Endometrial microvascular endothelial cells (primary cell): Measurements from ENCODE around the gene OSBP2. TPM values are rescaled to one million over a fixed set of nuclear protein-coding genes. Genes with fewer than 3 reads are reported as not detected.

Source experiments
- in situ Hi-C: cut with HindIII; loops from 2 replicates; pipeline ENCODE4 v1.10.0; 2017; ENCODE audit warnings: low sequenced_read_pairs, low pct_unique_long_range_greater_than_20kb; ENCODE audit errors: inconsistent ontology term
- total RNA-seq: library from RNA; depleted of rRNA; stranded (reverse); fragments of >200 nt; gene quantifications from one replicate; pipeline ENCODE4 v1.2.3, GENCODE V29; 2015; ENCODE audit errors: inconsistent ontology term

Gene OSBP2
- total RNA-seq, 1 donor from 2014 or later = 4.9 TPM

GRCh38 chr22:30930228-30930627 lies 235.6 kb downstream of the OSBP2 start:
- in situ Hi-C loops = no loop called here

DNA sequence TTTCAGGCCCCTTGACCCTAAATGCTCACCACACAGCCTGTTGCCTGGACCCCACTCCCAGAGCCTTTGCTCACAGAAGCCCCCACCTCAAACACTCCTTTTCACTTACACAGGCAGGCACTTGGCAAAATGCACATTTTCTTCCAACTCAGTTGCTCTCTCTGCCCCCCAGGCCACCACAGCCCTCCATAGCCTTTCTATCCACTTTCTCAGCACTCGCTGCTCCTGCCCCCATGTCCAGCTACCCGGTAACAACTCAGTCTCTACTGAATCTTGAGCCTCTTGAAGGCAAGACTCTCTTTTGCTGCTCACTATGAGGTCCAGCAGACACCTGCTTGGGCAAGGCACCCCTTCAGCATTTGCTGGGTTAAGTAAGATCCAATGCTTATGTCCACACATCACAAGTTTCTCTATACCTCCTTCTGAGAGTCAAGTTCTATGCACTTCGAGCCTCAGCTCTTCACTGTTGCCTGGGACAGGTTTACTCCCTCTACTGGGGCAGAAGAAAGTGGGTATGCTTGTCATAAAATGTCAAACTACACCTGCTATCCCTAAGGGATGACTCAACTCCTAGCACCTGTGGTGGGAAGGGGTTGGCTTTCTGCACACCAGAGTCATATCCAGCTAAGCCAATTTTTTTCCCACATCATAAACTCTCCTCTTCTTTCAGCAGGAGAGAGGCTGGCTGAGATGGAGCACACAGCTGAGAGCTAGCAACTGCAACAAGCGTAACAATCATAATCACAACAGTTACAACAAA lies 237.0 kb downstream of the OSBP2 start:
- in situ Hi-C loops = no loop called here

GRCh38 chr22:30932661-30933060 lies 238.0 kb downstream of the OSBP2 start:
- in situ Hi-C loops = no loop called here

DNA sequence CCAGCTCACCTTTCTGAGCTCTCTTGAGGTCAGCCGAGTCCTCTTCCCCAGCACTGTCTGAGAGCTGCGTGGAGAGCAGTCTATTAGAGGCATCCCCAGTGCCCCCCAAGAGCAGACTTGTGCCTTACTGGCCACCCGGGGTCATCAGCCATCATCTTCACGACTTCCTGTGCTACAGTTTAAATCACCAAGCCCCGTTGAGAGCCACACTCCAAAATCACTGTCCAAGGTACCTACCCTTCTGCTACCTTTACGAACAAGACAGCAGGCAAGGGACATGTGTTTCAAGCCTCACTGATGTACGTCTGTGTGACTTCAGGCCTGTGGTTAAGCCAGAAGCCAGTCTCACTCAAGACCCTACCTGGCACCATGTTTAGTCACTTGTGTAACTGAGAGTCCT lies 238.8 kb downstream of the OSBP2 start:
- in situ Hi-C loops = no loop called here

DNA sequence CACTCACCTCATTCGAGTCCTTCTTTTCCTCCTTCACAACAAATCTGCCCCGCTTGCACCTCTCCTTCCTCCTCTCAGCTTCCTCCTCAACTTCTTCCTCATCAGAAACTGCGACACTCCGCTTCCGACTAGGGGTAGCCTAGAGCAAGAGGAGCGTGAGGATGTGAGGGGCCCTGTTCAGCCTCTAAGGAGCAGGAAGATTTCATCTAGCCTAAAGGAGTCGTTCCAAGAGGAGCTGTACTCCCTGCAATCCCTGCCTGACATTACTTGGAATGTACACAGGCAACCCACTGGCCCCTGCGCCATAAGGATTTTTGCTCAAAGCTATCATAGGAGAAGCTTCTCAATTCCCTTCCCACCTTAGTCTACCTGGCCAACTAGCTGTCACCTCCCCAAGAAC lies 239.4 kb downstream of the OSBP2 start:
- in situ Hi-C loops = no loop called here

GRCh38 chr22:30940685-30941362 lies 246.2 kb downstream of the OSBP2 start:
- in situ Hi-C loops = no loop called here

- in situ Hi-C loops = no loop called here
Observed at GRCh38 chr22:30941363-30941740, 246.7 kb downstream of the OSBP2 start.

GRCh38 chr22:30943368-30943767 lies 248.7 kb downstream of the OSBP2 start:
- in situ Hi-C loops = no loop called here

DNA sequence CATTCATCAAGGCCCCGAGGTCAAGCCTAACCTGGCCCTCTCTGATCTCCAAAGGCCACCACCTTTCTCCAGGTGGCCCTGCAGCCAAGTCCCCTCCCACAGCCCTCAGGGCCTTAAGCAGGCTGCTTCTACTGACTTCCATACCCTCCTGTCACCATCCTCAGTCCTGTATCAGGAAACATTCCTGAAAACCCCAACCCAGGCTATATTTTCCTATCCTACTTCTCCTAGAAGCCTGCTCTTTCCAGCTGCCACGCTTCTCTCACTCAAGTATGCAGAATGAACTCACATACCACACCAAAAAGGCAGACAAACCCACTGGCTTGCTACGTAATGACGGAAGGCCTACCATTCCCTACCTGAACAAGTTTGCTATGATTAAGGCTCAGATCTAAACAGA lies 250.3 kb downstream of the OSBP2 start:
- in situ Hi-C loops = no loop called here

- in situ Hi-C loops = no loop called here
Observed at GRCh38 chr22:30945653-30946052, 251.0 kb downstream of the OSBP2 start.

- in situ Hi-C loops = no loop called here
Observed at GRCh38 chr22:30946354-30946753, 251.7 kb downstream of the OSBP2 start.

DNA sequence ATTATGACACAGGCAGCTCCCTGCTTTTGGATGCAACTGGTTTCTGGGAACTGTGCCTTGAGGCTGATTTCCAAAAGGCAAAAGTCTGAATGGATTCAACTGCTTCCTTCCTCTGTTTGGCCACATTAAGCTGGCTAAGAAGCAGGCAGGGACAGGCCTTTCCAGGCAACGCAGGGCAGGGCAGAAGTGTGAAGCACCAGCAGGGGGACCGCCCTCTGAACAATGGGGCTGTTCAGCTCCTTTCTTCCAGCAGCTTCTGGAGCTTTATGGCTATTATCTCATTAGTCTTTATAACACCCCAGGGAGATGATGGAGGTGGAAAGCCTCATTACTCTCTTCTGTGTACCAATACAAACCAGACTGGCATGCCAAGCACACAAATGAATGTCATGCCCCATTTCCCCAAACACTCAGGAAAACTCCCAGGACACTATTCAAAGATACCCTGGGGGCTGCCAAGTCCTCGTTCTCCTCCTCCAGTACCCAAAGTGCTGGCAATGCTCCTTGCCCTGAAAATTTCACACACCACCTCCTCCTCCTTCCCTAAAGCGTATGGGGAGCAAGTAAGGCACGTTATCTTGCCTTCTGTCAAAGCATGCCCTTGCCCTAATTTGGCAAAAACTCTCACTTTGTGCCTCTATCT lies 252.6 kb downstream of the OSBP2 start:
- in situ Hi-C loops = no loop called here

DNA sequence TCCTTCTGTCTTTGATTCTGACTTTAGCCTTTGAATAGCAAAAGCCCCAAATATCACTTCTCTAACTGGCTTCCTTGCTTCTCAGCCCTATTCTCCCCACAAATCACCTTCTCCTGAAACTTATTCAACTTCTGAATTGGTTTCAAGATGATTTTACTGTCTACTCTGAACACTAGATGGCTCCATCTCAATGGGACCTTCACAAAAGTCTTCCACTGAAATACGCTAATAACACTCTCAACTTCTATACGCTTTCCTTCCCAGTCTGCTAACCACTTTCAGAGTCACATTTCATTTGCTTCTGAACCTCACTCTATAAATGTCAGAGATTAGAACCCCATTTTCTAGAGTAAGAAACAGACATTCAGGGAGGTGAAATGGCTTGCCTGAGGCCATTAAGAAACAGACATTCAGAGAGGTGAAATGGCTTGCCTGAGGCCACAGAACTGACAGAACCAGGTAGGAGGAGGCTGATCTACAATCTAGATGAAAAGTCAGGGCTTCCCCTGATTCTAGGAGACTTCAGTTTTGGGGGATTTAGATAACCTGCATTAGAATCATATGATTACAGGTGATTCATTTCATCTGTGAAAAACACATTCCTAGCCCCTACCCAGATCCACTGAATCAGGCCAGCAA lies 253.3 kb downstream of the OSBP2 start:
- in situ Hi-C loops = no loop called here

GRCh38 chr22:30948930-30949342 lies 254.3 kb downstream of the OSBP2 start:
- in situ Hi-C loops = no loop called here

- in situ Hi-C loops = no loop called here
Observed at GRCh38 chr22:30949934-30950660, 255.4 kb downstream of the OSBP2 start.

DNA sequence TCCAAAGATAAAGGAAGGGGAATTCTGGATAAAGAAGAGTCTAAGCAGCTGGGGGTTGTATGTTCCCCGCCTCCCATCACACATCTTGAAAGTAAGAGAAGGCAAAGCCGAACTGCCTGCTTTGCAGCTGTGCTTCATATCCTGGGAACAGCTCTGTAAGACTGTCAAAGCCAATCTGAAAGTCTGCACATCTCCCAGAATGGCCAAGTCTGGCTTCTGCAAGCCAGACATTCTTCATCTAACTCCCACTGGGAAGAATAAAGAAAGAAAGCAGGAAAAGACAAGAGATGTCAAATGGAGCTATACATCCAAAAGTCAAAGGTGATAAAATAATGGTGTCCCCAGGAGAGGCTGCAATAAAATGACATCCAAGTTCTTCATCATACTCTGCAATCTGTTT lies 258.5 kb downstream of the OSBP2 start:
- in situ Hi-C loops = no loop called here

GRCh38 chr22:30955153-30955552 lies 260.5 kb downstream of the OSBP2 start:
- in situ Hi-C loops = no loop called here
